Fibroblast of skin of left quadriceps (primary cell): ENCODE measurements around the gene EXOSC6.
"Not testable (repeated sequence)": the region's sequence is repeated elsewhere in the genome, so short reads cannot be mapped to it uniquely, and the experiment has no call there.

Source experiments
- DNase-seq, 2 experiments: peaks; one replicate each; pipeline ENCODE4 v3.0.0-alpha.2; 2013; ENCODE audit warnings: low read depth in 2 of 2

Gene EXOSC6

GRCh38 chr16:70254965-70255286 lies 3.2 kb upstream of the EXOSC6 start:
- no peak for DNase-seq

GRCh38 chr16:70254180-70254964 lies 2.6 kb upstream of the EXOSC6 start:
- no peak for DNase-seq

- no peak for DNase-seq
These were observed 1.8 kb upstream of the EXOSC6 start for GRCh38 chr16:70253291-70254106.

- no peak for DNase-seq
These were observed 732 bp upstream of the EXOSC6 start for GRCh38 chr16:70252355-70252988.

- no peak for DNase-seq
These were observed 752 bp downstream of the EXOSC6 start for GRCh38 chr16:70250748-70251628.

- DNase-seq: not testable (repeated sequence)
These were observed 2.0 kb downstream of the EXOSC6 start for GRCh38 chr16:70249697-70250096.

GRCh38 chr16:70238773-70239172 lies 13.0 kb downstream of the EXOSC6 start:
- not testable (repeated sequence) for DNase-seq

- not testable (repeated sequence) for DNase-seq
These were observed 19.9 kb downstream of the EXOSC6 start for GRCh38 chr16:70231831-70232230.

GRCh38 chr16:70226024-70226423 lies 25.7 kb downstream of the EXOSC6 start:
- not testable (repeated sequence) for DNase-seq

- not testable (repeated sequence) for DNase-seq
These were observed 26.3 kb downstream of the EXOSC6 start for GRCh38 chr16:70225430-70225829.

- not testable (repeated sequence) for DNase-seq
These were observed 27.1 kb downstream of the EXOSC6 start for GRCh38 chr16:70224645-70225044.

GRCh38 chr16:70223971-70224513 lies 27.7 kb downstream of the EXOSC6 start:
- not testable (repeated sequence) for DNase-seq

- DNase-seq: not testable (repeated sequence)
These were observed 28.5 kb downstream of the EXOSC6 start for GRCh38 chr16:70223216-70223615.

- not testable (repeated sequence) for DNase-seq
These were observed 29.2 kb downstream of the EXOSC6 start for GRCh38 chr16:70222574-70222973.

- not testable (repeated sequence) for DNase-seq
These were observed 33.2 kb downstream of the EXOSC6 start for GRCh38 chr16:70218586-70218985.

GRCh38 chr16:70206382-70206781 lies 45.4 kb downstream of the EXOSC6 start:
- not testable (repeated sequence) for DNase-seq

- not testable (repeated sequence) for DNase-seq
These were observed 46.9 kb downstream of the EXOSC6 start for GRCh38 chr16:70204668-70205405.

- DNase-seq: not testable (repeated sequence)
These were observed 47.7 kb downstream of the EXOSC6 start for GRCh38 chr16:70204010-70204409.

GRCh38 chr16:70203508-70203907 lies 48.2 kb downstream of the EXOSC6 start:
- DNase-seq: not testable (repeated sequence)

GRCh38 chr16:70200063-70200462 lies 51.7 kb downstream of the EXOSC6 start:
- DNase-seq: not testable (repeated sequence)
